ENCODE measurements around the gene CHRNA4. TPM values are rescaled to one million over a fixed set of nuclear protein-coding genes. Genes with fewer than 3 reads are reported as not detected.

CHRNA4 gene
- polyA plus RNA-seq, 1 of the 3 experiments (the other 2 are of a cell fraction): not detected

GRCh38 chr20:63297796-63298572 lies 63.2 kb downstream of the CHRNA4 start:
- no peak overlapping the region for H3K4me3 ChIP-seq (ENCODE audit: low read depth in 2 of 2, low read length in 1 of 2)
- 44% methylated on average over 12 of the region's 16 CpGs for WGBS (ENCODE audit: low lambda C conversion rate)
- H3K4me1 ChIP-seq (ENCODE audit: control insufficient read depth in 1 of 2, insufficient read depth in 2 of 2, low read depth in 1 of 2, low read length in 1 of 2): no peaks in the 10 kb centered on the region
- ChIA-PET CTCF (interaction anchor here (4.9 to 7.2 kb wide), 3 partner anchors 12 to 84 kb away, joined by 39 to 73 read pairs (median 47); no protein-coding TSS in a partner anchor), POLR2A (no interaction called here)
- no peaks in the 10 kb centered on the region for H3K36me3 ChIP-seq (replicated peaks in 1 of 2; ENCODE audit: control insufficient read depth in 1 of 2, insufficient read depth in 2 of 2, low read length in 1 of 2)
- H3K9ac ChIP-seq: no peak overlapping the region
- DNase-seq: no peak
- no peaks in the 10 kb centered on the region for H3K9me2 ChIP-seq
- no peak overlapping the region for H3K4me2 ChIP-seq
- H3K27ac ChIP-seq (ENCODE audit: low read depth in 2 of 2, low read length in 1 of 2): no peak overlapping the region
- H3K79me2 ChIP-seq (ENCODE audit: insufficient read depth): no peaks in the 10 kb centered on the region
- TF ChIP-seq CTCF (IDR thresholded peaks at IDR 0.05): no peak
- H3K27me3 ChIP-seq (ENCODE audit: insufficient read depth): peaks cover 47% of the 10 kb centered on the region
- H3F3A ChIP-seq (replicated peaks; ENCODE audit: insufficient read depth): no peaks in the 10 kb centered on the region
- H4K20me1 ChIP-seq (ENCODE audit: insufficient read depth): no peaks in the 10 kb centered on the region
- no peak overlapping the region for H2AFZ ChIP-seq (ENCODE audit: low read depth)
- H3K9me3 ChIP-seq: no peaks in the 10 kb centered on the region; the same call in 1 of the 2 replicates

GRCh38 chr20:63297371-63297781 lies 63.8 kb downstream of the CHRNA4 start:
- no peaks in the 10 kb centered on the region for H3F3A ChIP-seq (replicated peaks; ENCODE audit: insufficient read depth)
- CTCF ChIA-PET: interaction anchor here (1.3 to 7.2 kb wide), 4 partner anchors 12 to 85 kb away, joined by 4 to 73 read pairs (median 43); no protein-coding TSS in a partner anchor
- no peaks in the 10 kb centered on the region for H3K4me1 ChIP-seq (ENCODE audit: control insufficient read depth in 1 of 2, insufficient read depth in 2 of 2, low read depth in 1 of 2, low read length in 1 of 2)
- DNase-seq: no peak
- 40% methylated on average over 2 of the region's 11 CpGs for WGBS (ENCODE audit: low lambda C conversion rate)
- peaks cover 47% of the 10 kb centered on the region for H3K27me3 ChIP-seq (ENCODE audit: insufficient read depth)
- H4K20me1 ChIP-seq (ENCODE audit: insufficient read depth): no peaks in the 10 kb centered on the region
- no peaks in the 10 kb centered on the region for H3K79me2 ChIP-seq (ENCODE audit: insufficient read depth)
- no peaks in the 10 kb centered on the region for H3K9me2 ChIP-seq
- no peaks in the 10 kb centered on the region; the same call in 1 of the 2 replicates for H3K9me3 ChIP-seq
- TF ChIP-seq NRF1 (IDR thresholded peaks at IDR 0.05; ENCODE audit: low read depth, low read length): no peak
- no peak for TF ChIP-seq USF2 (IDR thresholded peaks at IDR 0.05; ENCODE audit: borderline replicate concordance, low read depth, low read length)
- no peak for TF ChIP-seq SMC3 (IDR thresholded peaks at IDR 0.05; ENCODE audit: low read depth, low read length)
- H2AFZ ChIP-seq (ENCODE audit: low read depth): no peak overlapping the region
- POLR2A ChIA-PET: interaction anchor here (0.8 kb wide), 1 partner anchor 330 kb away, joined by 3 read pairs; no protein-coding TSS in a partner anchor
- H3K36me3 ChIP-seq (replicated peaks in 1 of 2; ENCODE audit: control insufficient read depth in 1 of 2, insufficient read depth in 2 of 2, low read length in 1 of 2): no peaks in the 10 kb centered on the region
- no peak overlapping the region for H3K9ac ChIP-seq
- H3K27ac ChIP-seq (ENCODE audit: low read depth in 2 of 2, low read length in 1 of 2): no peak overlapping the region
- no peak overlapping the region for H3K4me3 ChIP-seq (ENCODE audit: low read depth in 2 of 2, low read length in 1 of 2)
- H3K4me2 ChIP-seq: no peak overlapping the region

All from SK-N-SH (cell line).